Keratinocyte (primary cell): ENCODE data around the gene MAGI2. TPM values are rescaled to one million over a fixed set of nuclear protein-coding genes. Genes with fewer than 3 reads are reported as not detected.

Experiments
- DNase-seq: peaks from one replicate; pipeline ENCODE4 v3.0.0-alpha.2; 2011; ENCODE audit warnings: low read depth, missing footprints, low spot score
- FAIRE-seq: peaks from 2 replicates; lab custom pipeline; 2011; peaks lifted over from hg19 to GRCh38; lab: Jason Lieb, UNC
- H2AFZ ChIP-seq: 2 replicates; pipeline ENCODE4 v1.6.0; 2012; ENCODE audit warnings: low read length, control low read depth, inconsistent platforms; ENCODE audit not compliant: control insufficient read depth
- H3K27ac ChIP-seq: 2 replicates; pipeline ENCODE4 v1.5.1; 2011; ENCODE audit warnings: low read length; ENCODE audit not compliant: control insufficient read depth, insufficient read depth
- H3K27me3 ChIP-seq: 3 replicates; pipeline ENCODE4 v1.6.0; 2011; ENCODE audit warnings: low read length; ENCODE audit not compliant: control insufficient read depth, insufficient read depth; ENCODE audit errors: extremely low read depth
- H3K36me3 ChIP-seq, 2 experiments: 2 replicates in 1 of 2; 3 replicates in 1 of 2; pipeline ENCODE4 v1.5.1; 2011; ENCODE audit warnings: low read length in 2 of 2, mild to moderate bottlenecking in 1 of 2; ENCODE audit not compliant: control insufficient read depth in 2 of 2, insufficient read depth in 2 of 2; ENCODE audit errors: extremely low read depth in 1 of 2
- H3K4me1 ChIP-seq: 3 replicates; pipeline ENCODE4 v1.5.1; 2011; ENCODE audit warnings: low read length; ENCODE audit not compliant: control insufficient read depth, insufficient read depth; ENCODE audit errors: extremely low read depth
- H3K4me2 ChIP-seq: 3 replicates; pipeline ENCODE4 v1.6.0; 2011; ENCODE audit warnings: low read depth, low read length; ENCODE audit not compliant: control insufficient read depth, insufficient read depth; ENCODE audit errors: extremely low read depth
- H3K4me3 ChIP-seq, 3 experiments: fragments of 200-600 bp in 1 of 3; sonication (generic) in 1 of 3; 2 replicates in 2 of 3; 3 replicates in 1 of 3; pipeline ENCODE4 v1.5.1; 2011 to 2016; ENCODE audit warnings: low read length in 3 of 3, mild to moderate bottlenecking in 3 of 3, control low read depth in 2 of 3, inconsistent platforms in 1 of 3, low read depth in 1 of 3, mixed read lengths in 1 of 3, mixed run types in 1 of 3, moderate library complexity in 1 of 3; ENCODE audit not compliant: control insufficient read depth in 2 of 3, insufficient read depth in 2 of 3; ENCODE audit errors: extremely low read depth in 1 of 3
- H3K79me2 ChIP-seq: 2 replicates; pipeline ENCODE4 v1.6.0; 2012; ENCODE audit warnings: low read length; ENCODE audit not compliant: control insufficient read depth, insufficient read depth
- H3K9ac ChIP-seq: 3 replicates; pipeline ENCODE4 v1.6.0; 2011; ENCODE audit warnings: low read length; ENCODE audit not compliant: control insufficient read depth, insufficient read depth; ENCODE audit errors: extremely low read depth
- H3K9me1 ChIP-seq: 3 replicates; pipeline ENCODE4 v1.6.0; 2011; ENCODE audit warnings: low read length; ENCODE audit not compliant: control insufficient read depth, insufficient read depth; ENCODE audit errors: extremely low read depth
- H3K9me3 ChIP-seq: 2 replicates; pipeline ENCODE4 v1.5.1; 2012; ENCODE audit warnings: low read depth, low read length; ENCODE audit not compliant: control insufficient read depth
- H4K20me1 ChIP-seq: 3 replicates; pipeline ENCODE4 v1.6.0; 2011; ENCODE audit warnings: low read length; ENCODE audit not compliant: control insufficient read depth, insufficient read depth; ENCODE audit errors: extremely low read depth
- EZH2 ChIP-seq: IDR thresholded peaks from one replicate; pipeline ENCODE4 v1.6.1; 2012; ENCODE audit warnings: inconsistent platforms, mild to moderate bottlenecking, low read length, moderate library complexity
- dilution Hi-C: fragments of 300-500 bp; cut with MboI; formaldehyde crosslinking; loops from one replicate; pipeline ENCODE4 v1.7.0; 2020; ENCODE audit warnings: low sequenced_read_pairs; ENCODE audit not compliant: extremely low pct_ligation_motif_present
- polyA plus RNA-seq, 5 experiments: library from polyadenylated mRNA; depleted of rRNA in 3 of 5; stranded (reverse) in 3 of 5; stranded (forward) in 1 of 5; unstranded in 1 of 5; fragments of >200 nt; gene quantifications; 1 replicate in 1 of 5; 2 replicates in 3 of 5; 3 replicates in 1 of 5; pipeline versions ENCODE4 v1.2.1 to v1.2.3, GENCODE V29; 2011 to 2012; ENCODE audit warnings: missing spikeins in 2 of 5, low read depth in 1 of 5, low replicate concordance in 1 of 5
- TF ChIP-seq, protein P1 (sequence below), 3 experiments: IDR thresholded peaks in 1 of 3; conservative IDR thresholded peaks in 1 of 3; optimal IDR thresholded peaks in 1 of 3; 2 replicates in 2 of 3; 3 replicates in 1 of 3; pipeline versions ENCODE3 to v1.5.1; 2011; ENCODE audit warnings: low read length in 3 of 3, mild to moderate bottlenecking in 3 of 3, moderate library complexity in 2 of 3, control low read depth in 1 of 3, inconsistent platforms in 1 of 3; ENCODE audit not compliant: insufficient read depth in 2 of 3; ENCODE audit errors: extremely low read depth in 1 of 3

Gene MAGI2
- polyA plus RNA-seq, 1 donor (not counting 4 experiments of a cell fraction or from before 2014, with no cell fraction given): 0.07 TPM

DNA sequence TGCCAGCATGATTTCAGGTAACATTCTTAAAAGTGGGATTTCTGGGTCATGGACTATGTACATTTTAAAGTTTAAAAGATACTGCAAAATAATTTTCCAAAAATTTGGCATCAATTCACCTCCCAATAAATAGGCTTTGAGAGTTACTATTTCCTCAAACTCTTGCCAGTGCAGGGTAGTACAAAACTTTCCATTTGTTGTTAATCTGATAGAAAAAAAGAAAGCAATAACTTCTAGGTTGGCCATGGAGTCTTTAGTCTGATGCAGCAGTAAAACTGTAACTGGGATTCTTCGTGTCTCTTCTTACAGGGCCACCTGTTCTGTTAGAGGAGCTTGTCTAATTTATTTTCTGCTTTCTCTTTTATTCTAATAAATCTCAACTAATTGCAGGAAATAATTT is 241.1 kb downstream of the MAGI2 start:
- H3K4me1 ChIP-seq: no peaks in the 10 kb centered on the region
- no peak overlapping the region for H3K27ac ChIP-seq
- no peak overlapping the region for H3K4me3 ChIP-seq
- TF ChIP-seq EZH2: no peak
- TF ChIP-seq, protein P1, sequence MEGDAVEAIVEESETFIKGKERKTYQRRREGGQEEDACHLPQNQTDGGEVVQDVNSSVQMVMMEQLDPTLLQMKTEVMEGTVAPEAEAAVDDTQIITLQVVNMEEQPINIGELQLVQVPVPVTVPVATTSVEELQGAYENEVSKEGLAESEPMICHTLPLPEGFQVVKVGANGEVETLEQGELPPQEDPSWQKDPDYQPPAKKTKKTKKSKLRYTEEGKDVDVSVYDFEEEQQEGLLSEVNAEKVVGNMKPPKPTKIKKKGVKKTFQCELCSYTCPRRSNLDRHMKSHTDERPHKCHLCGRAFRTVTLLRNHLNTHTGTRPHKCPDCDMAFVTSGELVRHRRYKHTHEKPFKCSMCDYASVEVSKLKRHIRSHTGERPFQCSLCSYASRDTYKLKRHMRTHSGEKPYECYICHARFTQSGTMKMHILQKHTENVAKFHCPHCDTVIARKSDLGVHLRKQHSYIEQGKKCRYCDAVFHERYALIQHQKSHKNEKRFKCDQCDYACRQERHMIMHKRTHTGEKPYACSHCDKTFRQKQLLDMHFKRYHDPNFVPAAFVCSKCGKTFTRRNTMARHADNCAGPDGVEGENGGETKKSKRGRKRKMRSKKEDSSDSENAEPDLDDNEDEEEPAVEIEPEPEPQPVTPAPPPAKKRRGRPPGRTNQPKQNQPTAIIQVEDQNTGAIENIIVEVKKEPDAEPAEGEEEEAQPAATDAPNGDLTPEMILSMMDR (optimal IDR thresholded peaks at IDR 0.05 in 1 of 3, IDR thresholded peaks at IDR 0.05 in 1 of 3, conservative IDR thresholded peaks at IDR 0.05 in 1 of 3; ENCODE audit: extremely low read depth in 1 of 3, insufficient read depth in 2 of 3, low read length in 3 of 3): no peak
- no peaks in the 10 kb centered on the region for H3K9me1 ChIP-seq
- no peak for FAIRE-seq
- dilution Hi-C loops: no loop called here
- H3K9ac ChIP-seq: no peak overlapping the region
- H2AFZ ChIP-seq: no peak overlapping the region
- no peaks in the 10 kb centered on the region for H4K20me1 ChIP-seq
- H3K79me2 ChIP-seq: no peaks in the 10 kb centered on the region
- DNase-seq: no peak
- no peak overlapping the region for H3K4me2 ChIP-seq
- no peaks in the 10 kb centered on the region for H3K36me3 ChIP-seq
- H3K9me3 ChIP-seq: no peaks in the 10 kb centered on the region
- no peaks in the 10 kb centered on the region for H3K27me3 ChIP-seq

DNA sequence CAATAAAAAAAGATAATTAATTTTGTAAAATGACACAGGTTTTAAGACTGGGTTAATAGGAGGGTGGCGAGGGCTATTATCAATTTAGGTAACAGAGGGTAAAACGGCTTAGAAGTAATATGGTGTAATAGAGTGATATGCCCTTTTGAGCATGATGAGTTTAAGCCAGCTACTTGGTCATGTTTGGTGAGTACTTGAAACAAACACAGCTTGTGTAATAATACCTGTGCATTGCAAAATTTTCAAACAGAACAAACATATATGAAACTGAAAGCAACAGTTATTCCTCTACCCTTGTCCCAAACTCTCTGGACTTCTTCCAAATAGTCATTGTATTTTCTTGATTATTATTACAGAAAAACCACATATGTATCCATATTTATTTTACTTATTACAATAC is 241.7 kb downstream of the MAGI2 start:
- H3K27ac ChIP-seq: no peak overlapping the region
- H3K4me2 ChIP-seq: no peak overlapping the region
- no peak overlapping the region for H3K9ac ChIP-seq
- H4K20me1 ChIP-seq: no peaks in the 10 kb centered on the region
- no peak overlapping the region for H3K4me3 ChIP-seq
- no peaks in the 10 kb centered on the region for H3K36me3 ChIP-seq
- H3K4me1 ChIP-seq: no peaks in the 10 kb centered on the region
- no peak for FAIRE-seq
- H3K9me3 ChIP-seq: no peaks in the 10 kb centered on the region
- no peaks in the 10 kb centered on the region for H3K79me2 ChIP-seq
- no peak for DNase-seq
- dilution Hi-C loops: no loop called here
- H3K27me3 ChIP-seq: no peaks in the 10 kb centered on the region
- no peak overlapping the region for H2AFZ ChIP-seq
- no peak for TF ChIP-seq EZH2
- TF ChIP-seq, protein P1 (optimal IDR thresholded peaks at IDR 0.05 in 1 of 3, IDR thresholded peaks at IDR 0.05 in 1 of 3, conservative IDR thresholded peaks at IDR 0.05 in 1 of 3; ENCODE audit: extremely low read depth in 1 of 3, insufficient read depth in 2 of 3, low read length in 3 of 3): no peak
- H3K9me1 ChIP-seq: no peaks in the 10 kb centered on the region
